Measurements from ENCODE around the gene GTPBP6. TPM values are rescaled to one million over a fixed set of nuclear protein-coding genes. Genes with fewer than 3 reads are reported as not detected.

Gene GTPBP6
- total RNA-seq, 2 experiments from 2014 or later: 46.2 to 46.7 TPM

DNA sequence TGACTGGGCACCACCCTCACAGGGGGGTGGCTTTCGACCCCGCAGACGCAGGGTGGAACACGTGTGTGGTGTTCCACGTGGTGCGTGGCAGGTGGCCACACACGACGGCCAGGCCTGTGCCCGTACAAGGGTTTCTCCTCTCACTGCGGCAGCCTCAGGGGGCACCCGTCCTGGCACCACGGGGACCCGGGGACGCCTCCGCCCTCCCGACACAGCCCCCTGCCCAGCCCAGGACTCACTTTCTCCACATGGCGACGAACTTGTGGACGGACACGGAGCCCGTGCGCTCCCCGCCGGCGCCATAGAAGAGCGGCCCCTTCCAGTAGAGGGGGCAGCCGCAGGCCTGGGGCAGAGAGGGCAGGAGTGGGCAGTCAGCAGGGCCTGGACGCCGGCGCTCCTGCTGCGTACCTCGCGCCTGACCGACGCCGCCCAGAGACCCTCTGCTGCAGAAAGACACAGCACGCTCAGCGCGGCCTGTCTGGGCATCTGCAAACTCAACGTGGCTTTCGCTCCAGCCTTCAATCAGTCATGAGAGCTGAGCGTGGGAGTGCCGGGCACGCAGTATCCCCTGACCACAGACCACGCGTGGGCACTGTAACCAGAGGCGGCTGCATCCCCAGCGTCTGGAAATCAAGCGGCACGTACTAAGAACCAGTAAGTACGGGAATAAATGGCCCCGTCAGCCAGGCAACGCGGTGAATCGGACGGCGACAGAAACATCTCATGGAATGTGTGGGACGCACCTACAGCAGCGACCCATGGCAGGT is 28.9 kb upstream of the GTPBP6 start:
- H3K4me1 Mint-ChIP-seq: no peaks in the 10 kb centered on the region
- ChIA-PET CTCF (no interaction called here), POLR2A (no interaction called here)
- no peak for DNase-seq
- no peaks in the 10 kb centered on the region for H3K9me3 Mint-ChIP-seq
- H3K27me3 Mint-ChIP-seq: no peaks in the 10 kb centered on the region
- H3K4me3 Mint-ChIP-seq: no peak overlapping the region
- H3K36me3 Mint-ChIP-seq (ENCODE audit: low read depth): peaks cover 22% of the 10 kb centered on the region
- H3K27ac Mint-ChIP-seq: no peak overlapping the region

DNA sequence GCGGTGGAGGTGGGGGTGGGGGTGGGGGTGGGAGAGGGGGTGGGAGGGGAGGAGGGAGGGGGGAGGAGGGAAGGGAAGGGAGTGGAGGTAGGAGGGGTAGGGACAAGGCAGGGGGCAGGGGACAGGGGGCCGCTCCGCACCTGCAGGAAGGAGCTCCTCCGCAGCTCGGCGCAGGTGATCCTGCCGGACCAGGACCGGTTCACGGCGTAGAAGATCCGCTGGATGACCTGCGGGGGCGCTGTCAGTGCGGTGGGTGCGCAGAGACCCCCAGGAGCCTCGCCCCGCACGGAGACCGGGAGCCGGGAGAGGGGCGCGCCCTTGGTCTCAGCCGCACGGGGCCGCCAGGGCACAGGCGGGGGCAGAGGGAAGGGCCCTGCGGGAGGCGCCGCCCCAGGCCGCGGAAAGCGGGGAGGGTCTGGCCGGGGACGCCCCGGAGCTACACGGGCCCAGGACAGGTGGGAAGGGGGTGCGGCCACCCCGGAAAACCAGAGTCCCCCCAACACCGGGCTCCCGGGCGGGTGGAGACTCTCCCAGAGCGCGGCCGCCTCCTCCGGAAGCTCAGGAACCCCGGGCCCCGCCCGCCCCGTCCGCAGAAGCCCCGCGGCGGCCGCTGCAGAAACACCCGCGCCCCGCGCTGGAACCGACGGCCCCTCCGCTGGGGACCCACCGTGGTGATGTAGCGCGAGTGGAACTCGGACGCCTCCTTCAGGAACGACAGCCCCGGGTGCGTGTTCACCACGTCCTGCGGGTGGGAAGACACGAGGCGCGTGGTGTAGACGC is 27.6 kb upstream of the GTPBP6 start:
- no peak overlapping the region for H3K27ac Mint-ChIP-seq
- ChIA-PET CTCF (no interaction called here), POLR2A (no interaction called here)
- no peaks in the 10 kb centered on the region for H3K27me3 Mint-ChIP-seq
- H3K9me3 Mint-ChIP-seq: peaks cover 2% of the 10 kb centered on the region
- H3K4me1 Mint-ChIP-seq: no peaks in the 10 kb centered on the region
- peaks cover 30% of the 10 kb centered on the region for H3K36me3 Mint-ChIP-seq (ENCODE audit: low read depth)
- H3K4me3 Mint-ChIP-seq: no peak overlapping the region
- DNase-seq: no peak

DNA sequence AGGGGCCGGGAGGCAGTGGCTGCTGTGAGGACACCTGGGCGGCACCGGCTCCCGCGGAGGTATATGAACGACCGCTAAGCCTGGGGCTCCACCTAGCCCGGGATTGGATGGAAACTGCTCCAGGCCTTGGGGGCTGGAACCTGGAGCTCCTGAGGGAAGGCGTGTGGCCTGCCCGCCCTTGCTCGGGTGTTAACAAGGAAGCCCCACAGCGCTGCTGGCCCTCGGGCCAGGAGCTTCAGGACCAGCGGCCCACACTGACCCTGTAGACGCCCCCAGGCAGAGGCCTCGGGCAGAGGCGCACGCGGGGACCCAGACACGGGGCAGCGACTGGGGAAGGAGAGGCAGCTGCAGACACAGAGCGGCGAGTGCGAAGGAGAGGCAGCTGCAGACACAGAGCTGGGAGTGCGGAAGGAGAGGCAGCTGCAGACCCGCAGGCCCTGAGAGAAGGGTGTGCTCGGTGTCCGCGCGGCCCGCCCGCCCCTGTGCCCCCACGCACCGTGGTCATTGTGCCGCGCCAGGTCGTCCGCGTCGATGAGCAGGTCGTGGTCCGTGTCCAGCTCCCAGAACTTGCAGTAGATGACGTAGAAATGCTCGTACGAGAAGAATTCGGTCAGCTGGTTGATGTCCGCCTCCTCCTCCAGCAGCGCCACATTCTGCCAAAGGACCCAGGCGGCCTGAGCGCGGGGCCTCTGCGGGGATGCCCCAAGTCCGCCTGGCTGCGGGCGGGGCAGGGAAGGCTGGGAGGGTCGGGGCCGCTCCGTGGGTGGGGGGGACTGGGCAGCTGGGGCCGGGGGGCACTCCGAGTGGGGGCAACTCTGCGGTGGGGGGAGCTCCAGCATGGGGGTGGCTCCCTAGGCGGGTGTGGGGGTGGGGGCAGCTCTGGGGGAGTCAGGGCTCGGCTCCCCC is 26.7 kb upstream of the GTPBP6 start:
- H3K4me1 Mint-ChIP-seq: no peaks in the 10 kb centered on the region
- peaks cover 2% of the 10 kb centered on the region for H3K9me3 Mint-ChIP-seq
- H3K27ac Mint-ChIP-seq: no peak overlapping the region
- ChIA-PET POLR2A (no interaction called here), CTCF (no interaction called here)
- no peak overlapping the region for H3K4me3 Mint-ChIP-seq
- no peak for DNase-seq
- H3K27me3 Mint-ChIP-seq: no peaks in the 10 kb centered on the region
- peaks cover 35% of the 10 kb centered on the region for H3K36me3 Mint-ChIP-seq (ENCODE audit: low read depth)

DNA sequence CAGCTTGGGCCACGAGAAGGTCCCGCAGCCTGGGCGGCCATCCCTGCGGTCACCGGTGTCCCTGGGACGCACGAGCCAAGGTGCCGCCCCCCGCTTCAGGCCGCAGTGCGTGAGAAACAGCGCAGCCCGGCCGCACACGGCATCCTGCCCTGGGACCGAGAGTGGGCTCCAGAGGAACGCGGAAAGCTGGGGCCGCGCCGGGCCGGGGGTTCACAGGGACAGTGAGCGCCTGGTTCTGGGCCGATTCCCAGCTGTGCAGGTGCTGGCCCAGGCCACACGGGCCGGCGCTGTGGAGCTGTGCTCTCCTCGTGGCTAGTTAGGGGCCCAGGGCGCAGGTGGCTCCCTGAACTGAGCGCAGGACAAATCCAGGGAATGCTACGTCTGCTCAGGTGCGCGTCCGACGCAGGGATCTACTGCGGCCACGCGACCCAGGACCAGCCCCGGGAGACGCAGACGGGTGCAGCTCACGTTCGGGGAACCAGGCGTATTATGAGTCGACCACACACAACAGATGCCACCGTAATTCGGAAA is 25.8 kb upstream of the GTPBP6 start:
- H3K27me3 Mint-ChIP-seq: no peaks in the 10 kb centered on the region
- peaks cover 35% of the 10 kb centered on the region for H3K36me3 Mint-ChIP-seq (ENCODE audit: low read depth)
- no peak for DNase-seq
- H3K9me3 Mint-ChIP-seq: peaks cover 2% of the 10 kb centered on the region
- H3K4me1 Mint-ChIP-seq: no peaks in the 10 kb centered on the region
- no peak overlapping the region for H3K4me3 Mint-ChIP-seq
- ChIA-PET POLR2A (no interaction called here), CTCF (no interaction called here)
- H3K27ac Mint-ChIP-seq: no peak overlapping the region

DNA sequence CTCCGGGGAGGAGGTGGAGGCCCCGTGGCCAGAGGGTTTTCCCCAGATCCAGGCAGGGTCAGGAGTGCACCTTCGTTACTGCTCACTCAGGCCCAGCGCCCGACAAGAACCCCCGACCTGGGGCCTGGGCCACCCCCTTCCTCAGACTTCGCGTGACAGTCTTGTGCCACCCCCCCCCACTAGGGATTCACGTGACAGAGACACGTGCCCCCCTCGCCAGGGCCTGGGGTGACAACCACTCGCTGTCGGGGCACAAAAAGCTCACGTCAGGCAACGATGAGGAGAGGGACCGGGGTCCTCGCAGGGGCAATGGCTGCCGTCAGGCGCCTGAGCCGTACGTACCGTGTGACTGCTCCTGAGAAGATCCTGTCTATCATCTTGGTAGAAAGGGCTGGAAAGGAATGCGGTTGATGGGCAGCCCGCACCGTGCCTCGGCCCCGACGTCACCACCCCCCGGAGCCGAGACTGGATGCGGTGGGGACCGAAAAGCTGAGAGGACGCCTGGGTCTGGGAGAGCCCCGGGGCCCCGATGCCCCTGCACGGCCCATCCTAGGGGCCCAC is 23.0 kb upstream of the GTPBP6 start:
- Mint-ChIP-seq H3K27me3 (no peaks in the 10 kb centered on the region), H3K9me3 (peaks cover 3% of the 10 kb centered on the region), H3K4me3 (no peak overlapping the region), H3K4me1 (no peaks in the 10 kb centered on the region), H3K36me3 (ENCODE audit: low read depth) (peaks cover 47% of the 10 kb centered on the region), H3K27ac (no peak overlapping the region)
- POLR2A ChIA-PET: no interaction called here
- CTCF ChIA-PET: no interaction called here
- no peak for DNase-seq

DNA sequence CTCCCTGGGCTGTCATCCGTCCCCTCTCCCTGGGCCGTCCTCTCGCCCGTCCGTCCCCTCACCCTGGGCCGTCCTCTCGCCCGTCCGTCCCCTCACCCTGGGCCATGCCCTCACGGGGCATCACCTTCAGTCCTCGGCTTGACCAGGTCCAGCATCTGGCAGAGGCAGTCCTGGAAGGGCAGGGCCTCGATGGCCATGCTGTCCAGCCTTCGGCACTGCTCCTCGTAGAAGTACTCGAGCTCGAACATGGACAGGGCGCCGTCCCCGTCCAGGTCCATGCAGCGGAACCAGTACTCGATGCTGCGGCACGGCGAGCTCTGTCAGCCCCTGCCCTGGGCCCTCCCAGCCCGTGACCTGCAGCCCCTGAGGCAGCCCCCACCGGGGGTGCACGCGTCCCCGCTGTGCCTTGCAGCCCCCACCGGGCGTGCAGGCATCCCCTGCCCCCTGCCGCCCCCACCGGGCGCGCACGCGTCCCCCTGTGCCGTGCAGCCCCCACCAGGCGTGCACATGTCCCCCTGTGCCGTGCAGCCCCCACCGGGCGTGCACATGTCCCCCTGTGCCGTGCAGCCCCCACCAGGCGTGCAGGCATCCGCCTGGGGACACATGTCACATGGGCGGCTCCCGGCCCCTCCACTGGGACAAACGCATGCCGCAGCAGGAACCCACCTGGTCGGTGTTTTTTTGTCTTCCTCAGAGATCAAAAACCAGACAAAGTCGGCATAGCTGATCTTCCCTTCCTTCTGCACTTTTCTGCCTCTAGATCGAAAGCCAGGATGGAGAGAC is 22.2 kb upstream of the GTPBP6 start:
- Mint-ChIP-seq H3K9me3 (peaks cover 7% of the 10 kb centered on the region), H3K27ac (no peak overlapping the region), H3K36me3 (ENCODE audit: low read depth) (peaks cover 52% of the 10 kb centered on the region), H3K4me1 (no peaks in the 10 kb centered on the region), H3K27me3 (no peaks in the 10 kb centered on the region), H3K4me3 (no peak overlapping the region)
- no peak for DNase-seq
- POLR2A ChIA-PET: no interaction called here
- CTCF ChIA-PET: no interaction called here

DNA sequence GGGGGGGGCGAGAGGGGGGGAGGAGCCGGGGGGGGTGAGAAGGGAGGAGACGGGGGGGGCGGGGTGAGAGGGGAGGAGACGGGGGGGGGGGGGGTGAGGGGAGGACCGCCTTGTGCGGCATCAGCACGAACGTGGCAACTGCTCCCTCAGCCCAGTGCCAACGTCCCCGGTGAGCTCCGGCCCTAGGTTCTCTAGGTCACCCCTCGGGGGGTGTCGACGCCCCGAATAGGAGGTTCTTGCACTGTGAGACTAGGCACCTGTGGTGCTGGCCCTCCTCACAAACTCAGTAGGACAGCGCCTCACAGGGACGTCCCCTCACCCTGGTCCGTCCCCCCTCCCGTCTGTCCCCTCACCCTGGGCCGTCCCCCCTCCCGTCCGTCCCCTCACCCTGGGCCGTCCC is 21.5 kb upstream of the GTPBP6 start:
- Mint-ChIP-seq H3K9me3 (peaks cover 7% of the 10 kb centered on the region), H3K4me3 (no peak overlapping the region)

DNA sequence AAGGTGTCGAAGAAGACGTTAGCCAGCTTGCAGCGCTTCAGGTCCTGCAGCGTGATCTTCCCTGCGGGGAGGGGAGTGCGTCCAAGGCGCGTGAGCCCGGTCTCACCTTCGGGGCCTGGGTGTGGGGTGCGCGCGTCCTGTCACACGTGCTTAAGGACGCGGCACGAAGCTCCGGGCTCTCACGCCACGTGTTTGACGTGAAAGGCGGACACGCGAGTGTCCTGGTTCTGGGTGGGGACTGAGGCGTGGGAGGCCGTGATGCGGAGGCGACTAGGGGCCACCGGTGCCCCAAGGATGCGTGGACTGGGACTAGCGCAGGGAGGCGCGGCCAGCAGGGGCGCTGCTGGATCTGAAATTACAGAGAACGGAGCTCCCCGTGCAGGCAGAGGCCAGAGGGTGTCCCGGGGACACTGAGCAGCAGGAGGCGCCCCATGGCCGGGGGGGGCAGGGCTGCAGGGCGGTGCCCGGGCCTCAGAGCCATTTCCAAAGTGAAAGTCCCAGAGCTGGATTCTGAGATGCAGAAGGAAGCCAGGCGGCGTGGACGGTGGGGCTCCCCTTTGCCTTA is 20.3 kb upstream of the GTPBP6 start:
- H3K27ac Mint-ChIP-seq: no peak overlapping the region
- no peak overlapping the region for H3K4me3 Mint-ChIP-seq
- no peaks in the 10 kb centered on the region for H3K27me3 Mint-ChIP-seq
- ChIA-PET CTCF (no interaction called here), POLR2A (no interaction called here)
- no peak for DNase-seq
- peaks cover 46% of the 10 kb centered on the region for H3K36me3 Mint-ChIP-seq (ENCODE audit: low read depth)
- no peaks in the 10 kb centered on the region for H3K4me1 Mint-ChIP-seq
- peaks cover 7% of the 10 kb centered on the region for H3K9me3 Mint-ChIP-seq

More for the DNA sequence above, 21.5 kb upstream of the GTPBP6 start:
- POLR2A ChIA-PET: no interaction called here
- CTCF ChIA-PET: no interaction called here
- H3K27ac Mint-ChIP-seq: no peak overlapping the region
- no peak for DNase-seq
- H3K36me3 Mint-ChIP-seq (ENCODE audit: low read depth): peaks cover 54% of the 10 kb centered on the region
- H3K27me3 Mint-ChIP-seq: no peaks in the 10 kb centered on the region
- no peaks in the 10 kb centered on the region for H3K4me1 Mint-ChIP-seq

DNA sequence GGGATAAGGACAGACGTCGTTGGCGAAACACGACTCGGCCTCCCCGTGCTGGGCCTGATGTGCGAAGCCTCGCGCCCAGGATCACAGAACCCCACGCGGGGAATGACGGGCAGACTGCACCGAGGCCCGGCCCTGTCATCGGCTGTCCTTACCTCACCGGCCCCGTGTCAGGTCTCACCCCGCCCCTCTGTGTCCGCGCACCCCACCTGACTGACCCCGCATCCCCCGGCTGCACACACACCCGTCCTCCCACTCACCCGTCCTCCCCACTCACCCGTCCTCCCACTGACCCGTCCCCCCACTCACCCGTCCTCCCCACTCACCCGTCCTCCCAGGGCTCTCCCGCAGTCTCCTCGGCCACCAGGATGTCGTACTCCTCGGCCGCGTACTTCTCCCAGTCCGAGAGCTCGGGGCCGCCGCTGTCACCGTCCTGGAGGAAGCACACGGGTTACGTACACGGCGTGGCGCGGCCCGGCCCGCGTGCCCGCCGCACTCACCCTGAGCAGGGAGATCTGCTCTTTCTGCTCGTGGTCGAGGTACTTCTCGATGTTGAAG is 19.8 kb upstream of the GTPBP6 start:
- ChIA-PET CTCF (no interaction called here), POLR2A (no interaction called here)
- Mint-ChIP-seq H3K4me1 (no peaks in the 10 kb centered on the region), H3K9me3 (peaks cover 7% of the 10 kb centered on the region), H3K36me3 (ENCODE audit: low read depth) (peaks cover 46% of the 10 kb centered on the region), H3K27me3 (no peaks in the 10 kb centered on the region), H3K27ac (no peak overlapping the region), H3K4me3 (no peak overlapping the region)
- no peak for DNase-seq

DNA sequence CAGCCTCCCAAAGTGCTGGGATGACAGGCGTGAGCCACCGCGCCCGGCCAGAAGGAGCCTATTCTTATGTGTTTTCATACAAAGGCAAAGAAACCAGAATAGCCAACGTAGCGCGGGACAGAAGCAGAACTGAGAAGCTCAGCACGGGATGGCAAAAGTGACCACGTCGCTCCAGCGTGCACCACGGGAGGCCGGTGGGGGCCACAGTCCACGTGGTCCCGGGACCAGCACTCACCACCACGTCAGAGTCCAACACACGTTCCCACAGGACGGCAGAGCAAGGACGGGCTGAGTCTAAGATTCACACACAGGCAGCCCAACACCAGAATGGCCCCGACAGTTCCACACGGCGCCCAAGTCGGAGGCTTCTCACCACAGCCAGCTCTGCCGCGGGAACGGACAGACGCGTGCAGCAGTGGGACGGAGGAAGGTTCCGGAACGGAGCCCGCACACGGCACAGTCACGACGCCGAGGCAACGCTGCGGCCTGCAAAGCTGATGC is 18.8 kb upstream of the GTPBP6 start:
- POLR2A ChIA-PET: no interaction called here
- no peak overlapping the region for H3K27ac Mint-ChIP-seq
- CTCF ChIA-PET: no interaction called here
- DNase-seq: no peak
- no peaks in the 10 kb centered on the region for H3K27me3 Mint-ChIP-seq
- peaks cover 46% of the 10 kb centered on the region for H3K36me3 Mint-ChIP-seq (ENCODE audit: low read depth)
- no peak overlapping the region for H3K4me3 Mint-ChIP-seq
- H3K4me1 Mint-ChIP-seq: no peaks in the 10 kb centered on the region
- H3K9me3 Mint-ChIP-seq: peaks cover 7% of the 10 kb centered on the region

DNA sequence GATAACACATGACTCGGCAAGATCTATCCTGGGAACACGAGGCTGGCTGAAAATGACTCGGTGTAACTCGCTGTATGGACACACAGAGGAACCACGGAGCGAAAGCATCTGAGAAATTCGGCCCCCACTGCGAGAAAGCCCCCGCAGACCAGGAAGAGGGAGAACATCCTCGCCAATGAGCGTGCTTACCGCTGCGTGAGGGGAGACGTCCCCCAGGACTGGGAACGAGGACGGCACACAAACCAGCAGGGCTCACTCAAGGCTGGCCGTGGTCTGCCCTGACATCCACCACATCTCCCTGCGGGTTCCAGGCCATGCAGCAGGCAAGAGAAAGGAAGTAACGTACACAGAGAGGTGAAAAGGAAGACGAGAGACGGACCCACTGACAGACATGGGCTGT is 17.6 kb upstream of the GTPBP6 start:
- H3K4me1 Mint-ChIP-seq: no peaks in the 10 kb centered on the region
- DNase-seq: no peak
- H3K27ac Mint-ChIP-seq: no peak overlapping the region
- H3K4me3 Mint-ChIP-seq: no peak overlapping the region
- POLR2A ChIA-PET: no interaction called here
- H3K27me3 Mint-ChIP-seq: no peaks in the 10 kb centered on the region
- CTCF ChIA-PET: no interaction called here
- peaks cover 5% of the 10 kb centered on the region for H3K9me3 Mint-ChIP-seq
- H3K36me3 Mint-ChIP-seq (ENCODE audit: low read depth): peaks cover 38% of the 10 kb centered on the region

DNA sequence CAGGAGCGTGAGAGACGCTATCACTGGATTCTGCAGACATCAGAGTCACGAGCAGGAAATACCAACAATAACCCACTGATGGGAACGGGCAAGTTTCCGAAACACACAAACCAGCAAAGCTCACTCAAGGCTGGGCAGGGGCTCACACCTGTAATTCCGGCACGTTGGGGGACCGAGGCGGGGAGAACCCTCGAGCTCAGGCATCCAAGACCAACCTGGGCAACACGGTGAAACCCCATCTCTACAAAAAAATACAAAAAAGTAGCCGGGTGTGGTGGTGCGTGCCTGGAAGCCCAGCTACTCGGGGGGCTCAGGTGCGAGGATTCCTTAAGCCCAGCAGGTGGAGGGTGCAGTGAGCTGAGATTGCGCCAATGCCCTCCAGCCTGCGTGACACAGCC is 17.2 kb upstream of the GTPBP6 start:
- POLR2A ChIA-PET: no interaction called here
- CTCF ChIA-PET: no interaction called here

More for the DNA sequence above, 17.2 kb upstream of the GTPBP6 start:
- no peak for DNase-seq
- Mint-ChIP-seq H3K36me3 (ENCODE audit: low read depth) (peaks cover 36% of the 10 kb centered on the region), H3K27ac (no peak overlapping the region), H3K4me1 (no peaks in the 10 kb centered on the region), H3K4me3 (no peak overlapping the region), H3K27me3 (no peaks in the 10 kb centered on the region), H3K9me3 (peaks cover 5% of the 10 kb centered on the region)

All from activated CD4-positive, alpha-beta memory T cell treated with anti-CD3 and anti-CD28 coated beads, Interleukin-2, amount 10 ng/mL, durations not matched to agents 7 days and 5 days (primary cell).